ENCODE data around the gene PRRX2.

GRCh38 chr9:129666575-129666974, 1.1 kb downstream of the PRRX2 start:
- TF ChIP-seq POLR2A (IDR thresholded peaks at IDR 0.05) (no peak), CTCF (IDR thresholded peaks at IDR 0.05) (no peak)
